NCI-H2107 treated with DMSO at 0.1 percent for 48 hours (cell line): Measurements from ENCODE around the gene MRC1.

Experiments
- DNase-seq: peaks from one replicate; lab custom pipeline; 2025; ENCODE audit not compliant: unreplicated experiment; lab: John Stamatoyannopoulos, UW

The MRC1 gene

DNA sequence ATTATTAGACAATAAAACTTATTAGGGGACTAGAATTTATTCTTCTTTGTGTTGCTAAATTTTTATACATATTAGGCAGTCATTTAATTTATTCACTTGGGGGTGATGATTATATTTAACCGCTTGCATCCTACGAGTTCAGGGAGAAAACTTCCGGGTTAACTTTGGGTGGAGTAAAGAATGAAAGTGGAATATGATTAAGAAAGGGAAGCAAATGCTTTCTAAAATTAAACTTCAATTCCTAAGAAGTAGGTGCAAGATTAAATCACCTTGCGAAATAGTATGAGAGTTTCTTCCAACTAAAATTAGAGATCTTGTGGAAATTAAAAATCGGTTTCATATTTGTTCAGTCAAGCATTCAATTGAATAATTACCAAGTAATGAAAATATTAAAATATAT is 33.5 kb downstream of the MRC1 start:
- no peak for DNase-seq

DNA sequence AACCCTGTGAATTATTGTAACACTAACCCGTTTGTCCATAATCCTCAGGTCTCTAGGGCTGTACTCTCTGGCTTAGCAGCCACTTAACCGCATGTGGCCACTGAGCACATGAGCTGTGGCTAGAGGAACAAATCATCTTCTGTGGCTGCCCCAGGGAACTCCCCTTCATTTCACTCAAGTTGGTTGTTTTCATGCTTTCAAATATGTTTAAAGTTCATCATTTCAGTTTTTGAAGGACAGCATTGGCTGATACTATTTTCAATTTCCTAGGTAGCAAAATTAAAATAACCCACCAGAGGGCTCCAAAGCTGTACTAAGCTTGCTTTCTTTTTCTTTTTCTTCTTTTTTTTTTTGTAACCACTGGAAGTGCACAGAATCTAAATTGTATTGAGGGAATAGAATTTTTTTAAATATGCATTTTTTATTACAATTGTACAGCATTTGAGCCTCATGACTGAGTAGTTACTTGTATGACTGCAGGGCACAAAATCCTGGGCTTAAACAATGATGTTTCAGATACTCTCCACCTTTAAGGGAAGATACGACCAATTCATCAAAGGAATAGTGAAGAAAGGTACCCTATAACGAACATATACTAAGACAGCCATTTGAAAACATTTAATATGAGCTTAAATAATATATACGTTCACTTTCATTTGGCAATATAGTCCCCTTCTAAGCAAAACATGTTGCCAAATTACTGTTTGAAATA is 38.6 kb downstream of the MRC1 start:
- no peak for DNase-seq

DNA sequence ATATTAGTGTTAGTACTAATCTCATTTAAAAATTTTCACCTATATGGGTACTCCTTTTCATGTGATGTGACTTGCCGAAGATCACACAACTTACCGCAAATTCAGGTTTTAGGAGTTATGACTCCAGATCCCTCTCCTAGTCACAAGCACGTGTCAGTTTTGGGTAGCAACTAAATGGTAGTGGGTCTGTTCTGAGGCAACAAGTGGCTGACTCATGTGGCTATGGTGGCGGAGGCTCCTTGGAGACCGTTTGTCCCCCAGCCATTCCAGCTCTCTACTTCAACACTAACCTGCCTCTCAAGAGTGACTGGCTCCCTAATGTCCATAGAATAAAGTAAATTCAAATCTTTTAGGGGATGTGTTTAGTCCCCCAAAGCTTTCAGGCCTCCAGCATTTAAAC is 39.5 kb downstream of the MRC1 start:
- no peak for DNase-seq

DNA sequence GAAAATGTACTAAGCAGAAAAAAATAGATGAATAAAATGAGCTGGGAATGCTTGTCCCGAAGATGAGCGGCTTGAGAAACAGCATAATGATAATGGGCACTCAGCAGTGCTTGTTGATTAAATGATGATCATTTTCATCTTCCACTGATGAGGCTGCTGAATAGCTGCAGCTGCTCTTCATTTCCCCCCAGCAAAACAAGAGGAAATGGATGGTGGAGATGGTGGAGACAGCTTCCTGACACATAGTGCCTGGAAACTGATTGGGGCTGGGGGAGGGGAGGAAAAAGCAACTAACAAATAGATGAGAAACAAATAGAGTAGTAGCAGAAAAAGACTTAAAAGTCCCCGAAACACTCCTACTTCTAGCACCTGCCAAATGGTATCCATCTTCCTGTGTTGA is 41.4 kb downstream of the MRC1 start:
- no peak for DNase-seq

DNA sequence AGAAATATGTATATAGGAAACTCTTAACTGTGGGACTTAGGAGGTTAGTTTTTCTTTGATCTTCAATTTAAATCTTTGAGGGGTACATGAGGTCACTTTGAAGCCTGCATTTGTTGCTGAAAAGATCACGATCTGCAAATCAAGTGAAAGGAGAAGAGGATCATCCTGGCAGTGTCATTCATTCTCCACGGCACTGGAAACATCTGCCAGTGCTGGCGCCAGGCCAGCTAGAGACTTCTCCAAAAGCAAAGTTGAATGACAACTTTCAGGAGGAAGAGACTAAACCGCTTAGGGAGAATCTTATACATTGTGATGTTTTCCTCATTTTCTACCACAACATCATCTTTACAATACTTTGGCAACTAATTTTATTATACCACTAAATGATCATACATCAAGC is 42.5 kb downstream of the MRC1 start:
- DNase-seq: no peak

DNA sequence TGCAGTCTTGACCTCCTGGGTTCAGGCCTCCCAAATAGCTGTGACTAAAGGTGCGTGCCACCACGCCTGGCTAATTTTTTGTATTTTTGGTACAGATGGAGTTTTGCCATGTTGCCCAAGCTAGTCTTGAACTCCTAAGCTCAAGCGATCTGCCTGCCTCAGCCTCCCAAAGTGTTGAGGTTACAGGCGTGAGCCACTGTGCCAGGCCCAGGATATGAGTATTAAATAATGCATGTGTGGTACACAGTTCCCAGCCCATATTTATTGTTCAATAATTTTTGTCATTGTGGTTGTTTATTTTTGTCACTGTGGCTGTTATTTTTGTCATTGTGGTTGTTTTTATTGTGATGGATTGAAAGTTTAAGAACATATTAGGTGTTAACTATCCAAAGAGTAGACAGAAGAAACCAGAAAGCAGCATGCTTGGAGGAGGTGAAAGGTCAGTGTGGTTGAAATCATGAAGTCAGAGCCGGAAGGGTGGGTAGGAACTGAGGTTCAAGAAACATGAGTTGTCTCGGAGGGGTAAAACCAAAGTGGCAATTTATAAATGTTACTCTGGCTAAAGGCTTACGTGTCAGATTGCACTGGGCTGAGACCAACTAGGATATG is 45.0 kb downstream of the MRC1 start:
- DNase-seq: no peak

DNA sequence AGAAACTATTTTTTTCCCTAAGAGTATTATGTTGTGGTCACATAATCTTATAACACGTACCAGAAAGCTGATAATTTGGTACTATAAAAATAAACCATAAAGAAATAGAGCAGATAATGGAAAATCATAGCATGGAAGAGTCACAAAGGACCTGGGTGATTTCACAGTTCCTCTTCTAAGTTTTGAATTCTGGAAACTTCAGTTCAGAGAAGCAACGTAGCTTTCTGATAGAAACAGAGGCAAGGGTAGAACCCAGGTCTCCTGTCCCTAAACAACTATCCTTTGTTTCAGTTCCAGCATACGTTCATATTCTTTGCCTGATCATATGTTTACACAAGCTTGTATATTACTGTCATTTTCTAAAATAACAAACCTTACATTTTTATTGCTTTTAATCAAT is 47.9 kb downstream of the MRC1 start:
- no peak for DNase-seq

DNA sequence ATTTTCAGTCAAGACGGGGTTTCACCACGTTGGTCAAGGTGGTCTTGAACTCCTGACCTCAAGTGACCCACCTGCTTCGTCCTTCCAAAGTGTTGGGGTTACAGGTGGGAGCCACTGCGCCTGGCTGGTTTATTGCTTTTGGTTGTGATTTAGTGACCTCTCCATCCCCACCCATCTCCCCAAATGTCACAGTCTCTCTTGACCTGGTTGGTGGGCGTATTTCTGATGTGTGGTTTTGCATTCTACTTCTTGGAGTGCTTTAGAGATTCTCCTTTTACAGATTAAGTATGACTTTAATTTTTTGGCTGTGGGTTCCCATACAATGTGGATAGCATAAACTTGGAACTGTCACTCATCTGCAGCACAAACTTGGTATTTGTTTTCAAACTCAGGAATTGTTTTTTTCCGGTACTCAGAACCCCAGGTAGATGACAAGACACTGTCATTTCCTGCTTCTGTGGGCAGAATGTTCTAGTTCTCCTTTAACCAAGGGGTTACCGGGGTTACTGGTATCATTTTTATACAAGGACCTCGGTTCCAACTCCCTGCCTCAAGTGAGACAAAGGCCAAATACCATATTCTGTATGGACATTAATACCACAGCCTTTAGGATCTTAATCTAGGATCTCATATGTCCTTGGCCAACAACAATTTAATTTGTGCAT is 50.5 kb downstream of the MRC1 start:
- no peak for DNase-seq

DNA sequence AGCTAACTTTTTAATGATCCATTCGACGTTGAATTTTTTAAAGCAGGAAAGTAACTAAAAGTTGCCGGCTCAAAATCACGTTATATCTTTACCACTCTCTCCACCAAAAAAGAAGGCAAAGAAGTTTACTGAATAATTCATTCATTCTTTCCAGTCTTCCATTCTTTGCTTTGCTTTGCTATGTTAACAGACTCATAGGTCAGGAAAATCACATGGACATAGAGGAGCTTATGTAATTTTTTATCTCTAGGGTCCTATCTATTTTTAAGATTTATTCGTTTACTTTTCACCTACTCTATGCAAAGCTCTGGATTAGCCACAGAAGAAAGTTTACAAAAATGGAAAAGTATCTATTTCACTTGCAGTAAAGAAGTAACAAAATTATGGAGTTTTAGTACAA is 52.6 kb downstream of the MRC1 start:
- DNase-seq: no peak

DNA sequence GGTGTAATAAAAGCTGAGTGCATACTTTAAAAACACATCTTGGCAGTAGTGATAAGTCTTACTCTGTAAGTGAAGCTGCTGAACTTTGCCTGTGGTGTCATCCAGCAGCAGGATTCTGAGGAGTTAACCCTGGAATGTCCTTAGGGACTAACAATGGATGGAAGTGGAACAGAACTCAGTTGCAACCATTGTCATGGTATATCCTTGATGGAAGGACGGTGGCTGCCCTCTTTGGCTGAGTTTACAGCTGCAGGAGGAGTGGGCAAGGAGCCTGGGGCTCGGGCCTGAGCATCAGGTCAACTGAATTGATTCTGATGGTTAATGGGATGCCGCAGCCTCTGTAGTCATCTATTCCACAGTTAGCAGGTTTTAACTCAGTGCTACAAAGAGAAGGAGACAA is 56.2 kb downstream of the MRC1 start:
- DNase-seq: no peak

DNA sequence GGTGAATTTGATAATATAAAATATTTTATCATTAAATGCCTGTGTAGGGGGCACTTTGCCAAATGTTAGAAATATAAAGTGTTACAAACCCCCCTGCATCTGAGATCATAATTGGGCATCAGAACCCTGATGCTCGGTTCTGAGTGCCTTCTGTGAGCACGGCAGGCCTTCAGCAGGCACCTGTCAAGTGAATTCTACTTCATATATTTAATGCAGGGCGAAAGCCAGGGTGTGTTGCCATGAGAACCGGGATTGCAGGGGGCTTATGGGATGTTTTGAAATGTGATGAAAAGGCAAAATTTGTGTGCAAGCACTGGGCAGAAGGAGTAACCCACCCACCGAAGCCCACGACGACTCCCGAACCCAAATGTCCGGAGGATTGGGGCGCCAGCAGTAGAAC is 57.2 kb downstream of the MRC1 start:
- no peak for DNase-seq

DNA sequence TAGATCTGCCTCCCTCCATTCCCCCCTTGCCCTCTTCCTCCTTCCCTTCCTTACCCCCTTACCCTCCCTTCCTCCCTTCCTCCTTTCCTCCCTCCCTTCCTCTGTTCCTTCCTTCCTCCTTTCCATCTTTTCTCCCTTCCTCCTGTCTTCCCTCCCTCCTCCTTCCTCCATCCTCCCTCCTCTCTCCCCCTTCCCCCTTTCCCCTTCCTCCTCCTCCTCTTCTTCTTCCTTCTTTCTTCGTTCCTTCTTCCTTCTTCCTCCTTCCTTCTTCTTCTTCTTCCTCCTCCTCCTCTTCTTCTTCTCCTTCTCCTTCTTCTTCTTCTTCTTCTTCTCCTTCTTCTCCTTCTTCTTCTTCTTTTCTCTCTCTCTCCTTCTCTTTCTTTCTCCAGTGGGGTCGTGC is 57.9 kb downstream of the MRC1 start:
- no peak for DNase-seq

DNA sequence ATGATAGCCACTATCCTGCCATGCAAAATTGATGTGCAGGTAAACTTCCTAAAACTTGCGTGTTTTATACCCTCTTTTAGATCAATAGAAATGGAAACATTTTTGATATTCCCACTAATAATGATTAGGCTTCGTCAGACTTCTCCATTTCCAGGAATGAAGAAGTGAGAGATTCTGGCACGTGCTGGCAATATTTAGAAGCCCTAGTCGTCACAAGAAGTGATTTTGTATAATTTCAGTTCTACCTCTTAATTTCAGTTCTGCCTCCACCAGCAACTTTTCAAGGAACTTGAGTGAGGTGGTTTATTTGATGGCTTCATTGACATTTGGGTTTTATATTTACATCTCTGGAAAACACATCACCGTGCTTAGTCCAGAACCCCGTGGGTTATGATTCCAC is 61.9 kb downstream of the MRC1 start:
- no peak for DNase-seq

DNA sequence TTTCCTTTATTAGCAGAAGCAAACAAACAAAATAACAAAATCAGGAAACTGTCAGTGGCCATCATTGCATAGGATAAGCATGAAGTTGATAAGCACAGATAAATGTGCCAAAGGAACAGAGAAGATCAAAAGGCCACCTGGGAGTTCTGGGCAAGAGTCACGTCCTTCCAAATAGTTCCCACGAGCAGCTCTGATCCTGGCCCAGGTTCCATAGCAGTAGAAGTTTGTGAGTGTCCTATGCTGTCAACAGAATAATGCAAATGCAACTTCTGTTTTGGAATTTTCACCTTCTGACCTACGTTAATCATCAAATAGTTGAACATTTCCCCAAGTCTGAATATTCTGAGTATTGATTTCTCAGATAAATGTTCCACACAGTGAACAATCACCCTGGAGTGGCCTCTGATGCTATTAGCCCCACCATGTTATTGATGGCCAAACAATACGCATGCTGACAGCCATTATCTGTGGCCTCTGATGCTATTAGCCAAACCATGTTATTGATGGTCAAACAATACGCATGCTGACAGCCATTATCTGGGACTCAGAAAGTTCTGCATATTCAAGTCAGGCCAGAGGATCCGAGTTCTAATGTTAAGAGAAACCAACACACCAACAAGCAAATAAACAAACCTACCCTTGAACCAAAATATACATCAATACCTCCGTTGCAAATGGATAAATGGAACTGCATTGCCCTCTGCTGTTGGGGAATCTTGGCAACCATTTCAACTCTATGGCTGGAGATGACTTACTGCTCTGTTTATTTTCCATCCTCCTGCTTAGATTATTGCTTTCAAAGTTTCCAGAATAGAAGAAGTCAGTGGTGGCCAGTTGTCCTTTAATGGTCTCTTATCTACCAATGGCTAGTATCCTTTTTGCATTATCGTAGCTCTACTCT is 63.3 kb downstream of the MRC1 start:
- DNase-seq: no peak

DNA sequence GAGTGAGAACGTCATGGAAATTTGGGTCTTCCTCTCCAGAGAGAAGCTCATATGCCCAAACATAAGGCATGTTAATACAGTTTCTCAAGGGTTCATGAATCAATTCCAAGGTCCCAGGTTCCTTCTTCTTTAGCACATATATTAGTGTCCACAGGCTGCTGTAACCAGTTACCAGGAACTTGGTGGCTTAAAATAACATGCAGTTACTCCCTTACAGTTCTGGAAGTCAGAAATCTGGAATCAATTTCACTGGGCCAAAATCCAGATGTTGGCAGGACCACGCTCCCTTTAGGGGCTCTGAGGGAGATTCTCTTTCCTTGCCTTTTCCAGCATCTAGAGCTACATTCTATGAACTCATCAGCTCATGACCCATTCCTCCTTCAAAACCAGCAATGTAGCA is 64.8 kb downstream of the MRC1 start:
- DNase-seq: no peak

DNA sequence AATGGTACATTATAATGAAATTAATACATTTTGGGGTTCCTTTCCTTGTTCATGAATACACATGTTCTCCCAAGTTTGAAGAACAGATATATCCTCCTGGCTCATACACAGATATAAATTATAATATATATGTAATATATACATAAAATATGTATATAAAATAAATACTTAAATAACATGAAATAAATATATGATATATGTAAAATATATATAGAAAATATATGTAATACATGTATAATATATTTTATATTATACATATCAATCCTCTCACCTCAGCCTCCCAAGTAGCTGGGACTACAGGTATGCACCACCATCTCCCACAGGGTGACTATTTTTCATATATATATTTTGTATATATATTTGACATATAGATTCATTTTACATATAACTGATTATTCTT is 68.0 kb downstream of the MRC1 start:
- no peak for DNase-seq

DNA sequence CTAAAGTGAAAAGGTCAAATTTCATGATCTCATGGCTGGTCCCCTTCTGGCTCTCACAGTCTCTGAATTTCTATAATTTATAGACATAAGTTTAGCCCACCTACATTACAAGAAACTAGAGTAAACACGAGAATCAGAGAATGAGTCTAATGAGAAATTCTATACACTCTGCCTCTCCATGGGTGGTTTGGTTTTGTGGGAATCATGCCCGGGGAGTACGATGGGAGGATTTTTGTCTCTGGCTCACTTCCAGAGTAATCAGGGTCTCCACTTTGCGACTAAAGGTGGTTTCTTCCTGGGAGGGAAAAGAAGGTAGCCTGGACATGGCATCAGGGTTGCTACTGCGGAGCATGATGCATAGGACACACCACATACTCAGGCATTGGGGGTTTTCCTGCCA is 69.7 kb downstream of the MRC1 start:
- no peak for DNase-seq

DNA sequence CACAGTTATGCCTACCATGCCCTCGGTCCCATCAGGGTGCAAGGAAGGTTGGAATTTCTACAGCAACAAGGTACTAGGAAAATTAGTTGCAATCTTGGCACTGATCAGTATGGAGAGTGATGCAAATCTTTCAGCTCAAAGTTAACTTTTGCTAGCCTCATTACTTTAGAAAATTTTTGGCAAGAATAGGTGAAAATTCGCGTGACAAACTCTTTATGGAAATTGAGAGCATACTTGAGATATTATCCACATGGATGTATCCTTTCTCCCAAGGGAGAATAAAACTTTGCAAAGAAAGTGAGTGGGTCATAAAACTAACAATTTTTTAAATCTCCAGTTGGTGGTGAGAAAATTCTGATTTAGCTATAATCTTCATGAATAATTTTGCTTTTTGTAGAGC is 71.5 kb downstream of the MRC1 start:
- no peak for DNase-seq

DNA sequence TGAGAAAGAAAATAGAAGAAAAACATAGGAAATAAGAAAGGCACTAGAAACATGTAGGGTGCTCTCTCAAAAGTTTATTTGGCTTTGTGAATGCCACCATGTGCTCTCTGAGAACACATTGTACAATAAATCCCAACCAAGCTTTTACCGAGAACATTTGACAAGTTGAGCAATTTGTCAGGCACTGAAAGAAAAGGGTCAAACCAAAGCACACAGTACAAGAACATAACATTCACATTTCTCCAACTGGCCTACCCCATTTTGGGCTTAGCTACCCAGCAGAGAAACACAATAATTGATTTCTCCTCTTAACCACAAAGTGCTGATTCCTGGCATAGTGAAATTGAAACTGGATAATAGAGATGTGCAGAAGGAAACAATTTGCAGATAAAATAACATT is 73.4 kb downstream of the MRC1 start:
- DNase-seq: no peak

DNA sequence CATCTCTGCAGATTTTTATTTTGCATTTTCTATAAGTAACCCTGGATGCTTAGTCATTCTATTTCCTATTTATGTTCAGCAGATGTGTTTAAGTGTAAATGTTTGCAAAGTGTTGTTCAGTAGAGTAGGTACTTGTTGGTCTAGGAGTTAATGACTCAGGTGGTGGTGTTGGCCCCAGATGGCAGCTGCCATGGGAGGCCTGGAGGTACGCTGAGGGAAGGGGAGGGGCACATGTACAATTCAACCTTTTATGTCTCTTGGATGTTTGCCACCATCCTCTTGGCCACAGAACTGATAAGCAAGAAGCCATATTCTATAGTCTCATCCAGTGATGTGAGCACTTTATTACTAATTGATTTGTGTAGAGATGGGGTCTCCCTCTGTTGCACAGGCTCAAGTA is 74.5 kb downstream of the MRC1 start:
- DNase-seq: peak; percentile 0

DNA sequence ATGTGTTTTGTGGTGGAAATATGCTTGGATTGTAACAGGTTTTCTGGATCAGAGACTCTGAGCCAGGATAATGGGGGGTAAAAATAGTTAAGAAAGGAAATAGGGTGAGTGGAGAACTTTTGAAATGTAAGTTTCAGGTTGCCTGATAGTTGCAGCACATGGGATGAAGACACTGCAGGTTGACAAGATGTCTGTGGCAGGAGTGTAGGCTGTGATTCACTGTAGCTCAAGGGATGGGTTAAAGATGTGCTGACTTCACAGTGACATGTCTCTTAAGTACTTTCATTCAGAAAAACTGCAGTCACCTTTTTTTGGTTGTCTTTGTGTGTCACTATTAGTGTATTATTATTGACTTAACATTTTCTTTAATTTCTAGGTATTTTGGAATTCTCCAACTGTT is 79.0 kb downstream of the MRC1 start:
- no peak for DNase-seq

DNA sequence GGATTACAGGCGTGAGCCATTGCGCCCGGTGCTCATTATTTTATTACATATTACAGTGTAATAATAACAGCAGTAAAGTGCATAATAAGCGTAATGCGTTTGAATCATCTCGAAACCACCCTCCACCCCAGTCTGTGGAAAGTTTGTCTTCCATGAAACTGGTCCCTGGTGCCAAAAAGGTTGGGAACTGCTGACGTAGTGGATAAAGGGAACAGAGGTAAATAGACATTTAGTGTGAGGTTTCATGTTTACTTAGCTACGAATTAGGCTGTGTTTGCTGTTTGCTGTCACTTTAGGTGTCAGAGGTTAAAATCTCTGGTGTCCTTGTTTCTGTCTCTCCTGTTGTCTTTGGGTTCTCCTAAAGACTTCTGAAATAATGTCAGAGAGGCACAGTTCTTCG is 82.3 kb downstream of the MRC1 start:
- no peak for DNase-seq
